Measurements from ENCODE around the gene SPTBN1.

SPTBN1 gene

GRCh38 chr2:54439582-54439981, 16.5 kb upstream of the SPTBN1 start:
- TF ChIP-seq CTCF (conservative IDR thresholded peaks at IDR 0.05; ENCODE audit: control insufficient read depth, insufficient read depth, low read depth, low read length): no peak
- DNase-seq (ENCODE audit: low read depth): no peak
- no peak overlapping the region for H3K4me3 ChIP-seq (ENCODE audit: control insufficient read depth, low read depth, low read length)

- DNase-seq (ENCODE audit: low read depth): no peak
- H3K4me3 ChIP-seq (ENCODE audit: control insufficient read depth, low read depth, low read length): no peak overlapping the region
- TF ChIP-seq CTCF (conservative IDR thresholded peaks at IDR 0.05; ENCODE audit: control insufficient read depth, insufficient read depth, low read depth, low read length): no peak
These were observed 16.1 kb upstream of the SPTBN1 start for GRCh38 chr2:54440050-54440449.

- H3K4me3 ChIP-seq (ENCODE audit: control insufficient read depth, low read depth, low read length): no peak overlapping the region
- DNase-seq (ENCODE audit: low read depth): no peak
- TF ChIP-seq CTCF (conservative IDR thresholded peaks at IDR 0.05; ENCODE audit: control insufficient read depth, insufficient read depth, low read depth, low read length): no peak
These were observed 11.6 kb upstream of the SPTBN1 start for GRCh38 chr2:54444503-54444902.

GRCh38 chr2:54446122-54446521, 10.0 kb upstream of the SPTBN1 start:
- TF ChIP-seq CTCF (conservative IDR thresholded peaks at IDR 0.05; ENCODE audit: control insufficient read depth, insufficient read depth, low read depth, low read length): no peak

GRCh38 chr2:54446625-54447024, 9.5 kb upstream of the SPTBN1 start:
- no peak overlapping the region for H3K4me3 ChIP-seq (ENCODE audit: control insufficient read depth, low read depth, low read length)
- no peak for TF ChIP-seq CTCF (conservative IDR thresholded peaks at IDR 0.05; ENCODE audit: control insufficient read depth, insufficient read depth, low read depth, low read length)
- no peak for DNase-seq (ENCODE audit: low read depth)

More at GRCh38 chr2:54446122-54446521, 10.0 kb upstream of the SPTBN1 start:
- no peak overlapping the region for H3K4me3 ChIP-seq (ENCODE audit: control insufficient read depth, low read depth, low read length)
- no peak for DNase-seq (ENCODE audit: low read depth)

GRCh38 chr2:54454548-54455130, 1.5 kb upstream of the SPTBN1 start:
- DNase-seq (ENCODE audit: low read depth): no peak

More at GRCh38 chr2:54454548-54455130, 1.5 kb upstream of the SPTBN1 start:
- no peak overlapping the region for H3K4me3 ChIP-seq (ENCODE audit: control insufficient read depth, low read depth, low read length)
- TF ChIP-seq CTCF (conservative IDR thresholded peaks at IDR 0.05; ENCODE audit: control insufficient read depth, insufficient read depth, low read depth, low read length): no peak
